GM12892 (cell line): Measurements from ENCODE around the gene CHST7.
A peak's percentile ranks its signal among the peaks of the same experiment; 100 is the strongest.

Source experiments
- DNase-seq: peaks from one replicate; pipeline ENCODE4 v3.0.0; 2011; ENCODE audit not compliant: insufficient read length
- FAIRE-seq: peaks from 2 replicates; lab custom pipeline; 2011; peaks lifted over from hg19 to GRCh38; lab: Jason Lieb, UNC
- POLR2A ChIP-seq: IDR thresholded peaks from 2 replicates; pipeline ENCODE4 v1.6.1; 2011; ENCODE audit warnings: low read depth, low read length, control low read depth
- POLR2AphosphoS5 ChIP-seq: IDR thresholded peaks from 2 replicates; pipeline ENCODE4 v1.6.1; 2011; ENCODE audit warnings: low read depth, low read length, control low read depth
- TAF1 ChIP-seq: IDR thresholded peaks from 2 replicates; pipeline ENCODE4 v1.6.1; 2011; ENCODE audit warnings: low read depth, mild to moderate bottlenecking, control low read depth, low read length, borderline replicate concordance

The CHST7 gene

GRCh38 chrX:46553935-46554334 is 19.6 kb upstream of the CHST7 start:
- DNase-seq (no peak), FAIRE-seq (no peak)
- no peak for TF ChIP-seq POLR2A
- TF ChIP-seq POLR2AphosphoS5, result no peak
- TF ChIP-seq TAF1, result no peak

- TF ChIP-seq POLR2A, result no peak
- no peak for TF ChIP-seq TAF1
- no peak for TF ChIP-seq POLR2AphosphoS5
- no peak for DNase-seq
- FAIRE-seq, result peak; percentile 74
Observed at GRCh38 chrX:46554942-46555341, 18.6 kb upstream of the CHST7 start.

GRCh38 chrX:46559062-46559461 is 14.5 kb upstream of the CHST7 start:
- DNase-seq (no peak), FAIRE-seq (no peak)
- TF ChIP-seq POLR2A (no peak), TAF1 (no peak), POLR2AphosphoS5 (no peak)

GRCh38 chrX:46561824-46562657 is 11.5 kb upstream of the CHST7 start:
- TF ChIP-seq TAF1, result no peak
- TF ChIP-seq POLR2A, result no peak
- no peak for TF ChIP-seq POLR2AphosphoS5
- peak; percentile 100 for FAIRE-seq
- DNase-seq, result no peak

- FAIRE-seq, result peak; percentile 56
- TF ChIP-seq TAF1, result no peak
- no peak for TF ChIP-seq POLR2A
- TF ChIP-seq POLR2AphosphoS5, result no peak
- no peak for DNase-seq
Observed at GRCh38 chrX:46567388-46567787, 6.2 kb upstream of the CHST7 start.

GRCh38 chrX:46569621-46570020 is 3.9 kb upstream of the CHST7 start:
- FAIRE-seq (peak; percentile 5), DNase-seq (no peak)
- TF ChIP-seq POLR2A (no peak), POLR2AphosphoS5 (no peak), TAF1 (no peak)

GRCh38 chrX:46571423-46572339 is 1.9 kb upstream of the CHST7 start:
- FAIRE-seq, result peak; percentile 91
- TF ChIP-seq POLR2A, result no peak
- TF ChIP-seq POLR2AphosphoS5, result no peak
- TF ChIP-seq TAF1, result no peak
- DNase-seq, result no peak

- DNase-seq (no peak), FAIRE-seq (no peak)
- TF ChIP-seq POLR2AphosphoS5, result no peak
Observed at GRCh38 chrX:46572340-46572936, 1.1 kb upstream of the CHST7 start.

- TF ChIP-seq POLR2A, result no peak
- TF ChIP-seq TAF1, result no peak
- FAIRE-seq (peak; percentile 9), DNase-seq (no peak)
Observed at GRCh38 chrX:46573892-46574773, 568 bp downstream of the CHST7 start.

GRCh38 chrX:46574774-46575381 is 1.3 kb downstream of the CHST7 start:
- DNase-seq (no peak), FAIRE-seq (peak; percentile 60)
- no peak for TF ChIP-seq POLR2AphosphoS5
- peak; percentile 28; the same call in 1 of the 2 replicates for TF ChIP-seq POLR2A
